ENCODE measurements around the gene GBGT1.

DNA sequence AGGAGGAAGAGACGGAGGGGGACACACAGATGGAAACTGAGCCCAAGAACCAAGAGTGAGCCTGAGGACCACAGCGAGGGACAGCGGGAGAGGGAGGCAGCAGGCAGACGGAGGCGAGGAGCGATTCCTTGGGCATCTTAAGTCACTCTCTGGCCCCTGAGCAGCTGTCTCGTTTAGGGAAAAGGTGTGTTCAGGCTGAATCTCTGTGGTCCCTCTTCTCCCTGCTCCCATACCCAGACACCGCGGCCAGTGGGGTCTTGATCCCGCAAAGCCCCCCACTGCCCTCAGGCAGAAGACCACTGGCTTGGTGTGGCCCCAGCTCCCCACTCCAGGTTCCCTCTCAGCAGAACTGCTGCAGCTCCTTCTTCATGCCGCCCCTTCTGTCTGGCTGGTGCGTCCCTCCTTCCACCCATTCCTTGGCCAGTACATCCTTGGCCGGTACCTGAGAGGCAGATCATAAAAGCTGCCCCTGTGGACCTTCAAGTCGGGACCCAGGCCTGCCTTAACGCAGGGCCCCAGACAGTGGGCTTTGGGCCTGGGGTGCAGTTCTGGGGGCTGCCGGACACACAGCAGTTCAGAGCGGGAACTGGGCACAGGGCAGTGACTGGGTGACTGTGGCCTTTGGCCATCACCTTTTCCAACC, 36.9 kb downstream of the GBGT1 start:
- TF ChIP-seq CTCF (IDR thresholded peaks at IDR 0.05 in 8 of 11, conservative IDR thresholded peaks at IDR 0.05 in 3 of 11) (no peak), POLR2AphosphoS5 (IDR thresholded peaks at IDR 0.05) (no peak), POLR2A (IDR thresholded peaks at IDR 0.05) (no peak)

Data from spleen (tissue), 7 donors.